ENCODE results near the gene GLRX3.
"Not testable (repeated sequence)": the region's sequence is repeated elsewhere in the genome, so short reads cannot be mapped to it uniquely, and the experiment has no call there.

GLRX3 gene

DNA sequence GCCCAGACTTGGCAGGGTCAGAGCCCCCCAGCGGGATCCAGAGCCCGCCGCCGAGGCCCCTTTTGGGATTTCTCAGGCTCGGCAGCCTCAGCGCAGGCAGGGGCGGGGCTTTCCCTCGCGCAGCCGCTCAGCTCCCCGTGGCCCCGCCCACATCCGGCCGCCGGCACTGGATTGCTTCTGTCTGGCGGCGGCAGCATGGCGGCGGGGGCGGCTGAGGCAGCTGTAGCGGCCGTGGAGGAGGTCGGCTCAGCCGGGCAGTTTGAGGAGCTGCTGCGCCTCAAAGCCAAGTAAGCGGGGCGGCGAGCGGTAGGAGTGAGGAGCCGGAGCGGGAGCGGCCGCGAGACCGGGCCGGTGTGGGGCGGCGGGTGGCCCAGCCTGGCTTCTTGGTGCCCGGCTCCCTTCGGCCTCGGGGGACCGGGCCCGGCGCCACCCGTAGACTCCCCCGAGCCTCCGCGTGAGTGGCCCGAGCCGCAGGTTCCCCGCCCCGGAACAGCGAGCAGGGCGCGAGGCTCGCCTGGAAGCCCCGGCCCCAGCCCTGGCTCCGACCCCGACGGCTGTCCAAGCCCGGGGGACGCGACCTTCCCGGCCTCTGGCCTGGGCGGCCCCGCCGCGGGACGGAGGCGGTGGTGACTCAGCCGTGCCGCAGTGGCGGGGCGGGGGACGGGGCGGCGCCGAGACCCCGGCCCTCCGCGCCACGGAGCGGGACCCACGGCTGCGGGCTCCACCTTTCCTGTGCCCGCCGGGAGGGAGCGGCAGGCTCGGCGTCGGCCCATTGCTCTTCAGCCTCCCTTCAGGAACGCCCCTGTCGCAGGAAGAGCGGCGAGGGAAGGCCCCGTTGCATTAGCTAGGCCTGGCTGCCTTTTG, at the start of gene GLRX3:
TSS of gene GLRX3 (plus strand) at position 166 of the 864 bp plus-strand sequence. CDS start at position 196, 30 bp downstream.
- peaks cover 20 to 22% of the 10 kb centered on the region in 2 donors for H3K4me1 ChIP-seq (ENCODE audit: control insufficient read depth in 2 of 2, insufficient read depth in 2 of 2, low read length in 2 of 2)
- H3K4me3 ChIP-seq (ENCODE audit: low read length in 2 of 2), result peak within 1 kb of the TSS; percentile 83 to 87
- H3K9ac ChIP-seq (ENCODE audit: low read depth in 1 of 2, low read length in 2 of 2), result peak within 1 kb of the TSS; percentile 68 to 89
- H3K27me3 ChIP-seq (ENCODE audit: control insufficient read depth in 2 of 2, insufficient read depth in 2 of 2, low read length in 2 of 2), result no peaks in the 10 kb centered on the region
- H3K9me3 ChIP-seq (ENCODE audit: control insufficient read depth in 2 of 2, low read length in 2 of 2), result no peaks in the 10 kb centered on the region
- no peaks in the 10 kb centered on the region for H3K36me3 ChIP-seq (ENCODE audit: control insufficient read depth in 2 of 2, insufficient read depth in 2 of 2, low read length in 2 of 2)
- H3K27ac ChIP-seq (ENCODE audit: low read depth in 2 of 2, low read length in 2 of 2), result peak within 1 kb of the TSS; percentile 65 to 77

DNA sequence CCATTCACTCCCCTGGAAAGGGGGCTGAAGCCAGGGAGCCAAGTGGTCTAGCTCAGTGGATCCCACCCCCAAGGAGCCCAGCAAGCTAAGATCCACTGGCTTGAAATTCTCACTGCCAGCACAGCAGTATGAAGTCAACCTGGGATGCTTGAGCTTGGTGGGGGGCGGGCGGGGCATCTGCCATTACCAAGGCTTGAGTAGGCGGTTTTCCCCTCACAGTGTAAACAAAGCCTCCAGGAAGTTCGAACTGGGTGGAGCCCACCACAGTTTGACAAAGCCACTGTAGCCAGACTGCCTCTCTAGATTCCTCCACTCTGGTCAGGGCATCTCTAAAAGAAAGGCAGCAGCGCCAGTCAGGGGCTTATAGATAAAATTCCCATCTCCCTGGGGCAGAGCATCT, 45.6 kb upstream of the GLRX3 start:
- not testable (repeated sequence) for H3K9me3 ChIP-seq (ENCODE audit: control insufficient read depth in 2 of 2, low read length in 2 of 2); H3K4me3 ChIP-seq (ENCODE audit: low read length in 2 of 2); H3K9ac ChIP-seq (ENCODE audit: low read depth in 1 of 2, low read length in 2 of 2); H3K27ac ChIP-seq (ENCODE audit: low read depth in 2 of 2, low read length in 2 of 2); H3K36me3 ChIP-seq (ENCODE audit: control insufficient read depth in 2 of 2, insufficient read depth in 2 of 2, low read length in 2 of 2); H3K4me1 ChIP-seq (ENCODE audit: control insufficient read depth in 2 of 2, insufficient read depth in 2 of 2, low read length in 2 of 2); H3K27me3 ChIP-seq (ENCODE audit: control insufficient read depth in 2 of 2, insufficient read depth in 2 of 2, low read length in 2 of 2)

DNA sequence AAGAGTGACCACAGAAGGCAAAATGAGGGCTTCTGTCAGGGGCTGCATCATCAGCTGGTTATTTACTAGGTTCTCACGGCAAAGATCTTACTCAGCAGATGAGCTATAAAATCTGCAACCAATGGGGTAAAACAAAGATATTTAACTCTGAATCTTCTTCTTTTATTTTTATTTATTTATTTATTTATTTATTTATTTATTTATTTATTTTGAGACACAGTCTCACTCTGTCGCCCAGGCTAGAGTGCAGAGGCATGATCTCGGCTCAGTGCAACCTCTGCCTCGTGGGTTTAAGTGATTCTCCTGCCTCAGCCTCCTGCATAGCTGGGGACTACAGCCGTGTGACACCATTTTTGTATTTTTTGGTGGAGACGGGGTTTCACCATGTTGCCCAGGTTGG, 36.8 kb upstream of the GLRX3 start:
- Histone ChIP-seq H3K4me1 (ENCODE audit: control insufficient read depth in 2 of 2, insufficient read depth in 2 of 2, low read length in 2 of 2) (no peaks in the 10 kb centered on the region), H3K4me3 (ENCODE audit: low read length in 2 of 2) (no peak overlapping the region), H3K27me3 (ENCODE audit: control insufficient read depth in 2 of 2, insufficient read depth in 2 of 2, low read length in 2 of 2) (no peaks in the 10 kb centered on the region), H3K9ac (ENCODE audit: low read depth in 1 of 2, low read length in 2 of 2) (no peak overlapping the region), H3K9me3 (ENCODE audit: control insufficient read depth in 2 of 2, low read length in 2 of 2) (no peaks in the 10 kb centered on the region), H3K36me3 (ENCODE audit: control insufficient read depth in 2 of 2, insufficient read depth in 2 of 2, low read length in 2 of 2) (no peaks in the 10 kb centered on the region), H3K27ac (ENCODE audit: low read depth in 2 of 2, low read length in 2 of 2) (no peak overlapping the region)

DNA sequence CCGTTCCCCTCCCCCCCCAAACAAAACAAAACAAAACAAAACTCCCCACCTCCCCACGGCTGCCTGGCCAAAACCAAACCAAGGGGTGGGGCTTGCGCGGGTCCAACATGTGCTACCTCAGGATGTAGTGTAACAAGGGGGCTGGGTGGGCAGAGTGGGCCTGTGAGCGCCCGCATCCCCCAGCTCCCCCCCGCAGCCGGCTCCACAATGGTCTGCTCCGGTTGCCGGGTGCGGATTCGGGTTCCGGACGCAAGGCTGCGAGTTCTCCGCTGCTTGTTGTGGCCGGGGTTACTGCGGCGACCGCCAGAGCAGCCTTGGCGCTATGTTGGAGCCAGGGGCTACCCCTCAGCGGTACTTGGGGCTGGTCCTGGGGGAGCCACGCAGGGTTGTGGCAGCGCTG, 30.5 kb upstream of the GLRX3 start:
- Histone ChIP-seq H3K4me3 (ENCODE audit: low read length in 2 of 2) (no peak overlapping the region), H3K4me1 (ENCODE audit: control insufficient read depth in 2 of 2, insufficient read depth in 2 of 2, low read length in 2 of 2) (peaks cover 9 to 10% of the 10 kb centered on the region in 2 donors), H3K9me3 (ENCODE audit: control insufficient read depth in 2 of 2, low read length in 2 of 2) (no peaks in the 10 kb centered on the region), H3K27ac (ENCODE audit: low read depth in 2 of 2, low read length in 2 of 2) (no peak overlapping the region), H3K27me3 (ENCODE audit: control insufficient read depth in 2 of 2, insufficient read depth in 2 of 2, low read length in 2 of 2) (no peaks in the 10 kb centered on the region), H3K36me3 (ENCODE audit: control insufficient read depth in 2 of 2, insufficient read depth in 2 of 2, low read length in 2 of 2) (no peaks in the 10 kb centered on the region), H3K9ac (ENCODE audit: low read depth in 1 of 2, low read length in 2 of 2) (no peak overlapping the region)

DNA sequence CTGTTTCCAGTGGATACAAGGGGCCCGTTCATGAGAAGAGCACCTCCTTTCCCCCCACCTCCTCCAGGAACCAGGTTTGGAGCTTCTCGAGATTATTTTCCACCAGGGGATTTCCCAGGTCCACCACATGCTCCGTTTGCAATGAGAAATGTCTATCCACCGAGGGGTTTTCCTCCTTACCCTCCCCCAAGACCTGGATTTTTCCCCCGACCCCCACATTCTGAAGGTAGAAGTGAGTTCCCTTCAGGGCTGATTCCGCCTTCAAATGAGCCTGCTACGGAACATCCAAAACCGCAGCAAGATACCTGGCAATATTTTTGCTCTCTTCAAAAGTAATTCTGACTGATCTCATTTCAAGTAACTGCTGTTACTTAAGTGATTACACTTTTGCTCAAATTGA, 28.0 kb upstream of the GLRX3 start:
- H3K9me3 ChIP-seq (ENCODE audit: control insufficient read depth in 2 of 2, low read length in 2 of 2); H3K36me3 ChIP-seq (ENCODE audit: control insufficient read depth in 2 of 2, insufficient read depth in 2 of 2, low read length in 2 of 2); H3K9ac ChIP-seq (ENCODE audit: low read depth in 1 of 2, low read length in 2 of 2); H3K27me3 ChIP-seq (ENCODE audit: control insufficient read depth in 2 of 2, insufficient read depth in 2 of 2, low read length in 2 of 2); H3K27ac ChIP-seq (ENCODE audit: low read depth in 2 of 2, low read length in 2 of 2); H3K4me3 ChIP-seq (ENCODE audit: low read length in 2 of 2): not testable (repeated sequence)
- peaks cover 12 to 14% of the 10 kb centered on the region in 2 donors for H3K4me1 ChIP-seq (ENCODE audit: control insufficient read depth in 2 of 2, insufficient read depth in 2 of 2, low read length in 2 of 2)

DNA sequence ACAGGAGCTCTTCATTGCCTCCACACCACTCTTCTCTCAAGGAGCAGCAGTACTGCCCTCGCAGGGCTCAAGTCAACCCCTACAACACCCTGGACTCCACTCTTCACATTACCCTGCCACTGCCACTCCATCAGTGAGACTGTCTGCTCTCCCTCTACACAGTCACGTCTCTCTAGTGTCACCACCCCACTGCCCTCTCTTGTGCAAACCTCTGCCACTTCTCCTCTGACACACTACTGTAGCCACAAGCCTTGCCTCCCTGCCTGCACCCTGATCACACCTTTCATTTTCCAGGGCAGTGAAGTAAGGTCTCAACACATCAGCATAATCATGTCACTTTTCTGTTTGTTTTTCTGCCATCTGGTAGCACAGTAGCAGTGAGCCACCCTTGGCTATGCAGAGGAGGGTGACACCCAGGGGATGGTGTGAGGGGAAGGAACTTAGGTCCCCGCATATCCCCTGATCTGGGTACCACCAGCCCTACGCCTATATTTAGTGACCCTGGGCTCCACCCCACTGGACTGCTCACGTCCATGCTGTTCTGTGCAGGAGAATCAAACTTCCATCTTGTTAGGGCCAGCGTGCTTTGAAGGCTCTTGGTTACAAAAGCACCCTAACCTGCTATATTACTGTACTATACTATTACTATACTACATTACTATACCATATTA, 27.1 kb upstream of the GLRX3 start:
- Histone ChIP-seq H3K9ac (ENCODE audit: low read depth in 1 of 2, low read length in 2 of 2) (peak overlapping the region; percentile 79 to 96), H3K4me3 (ENCODE audit: low read length in 2 of 2) (peak overlapping the region; percentile 99 to 100), H3K27me3 (ENCODE audit: control insufficient read depth in 2 of 2, insufficient read depth in 2 of 2, low read length in 2 of 2) (no peaks in the 10 kb centered on the region), H3K9me3 (ENCODE audit: control insufficient read depth in 2 of 2, low read length in 2 of 2) (no peaks in the 10 kb centered on the region), H3K36me3 (ENCODE audit: control insufficient read depth in 2 of 2, insufficient read depth in 2 of 2, low read length in 2 of 2) (no peaks in the 10 kb centered on the region), H3K4me1 (ENCODE audit: control insufficient read depth in 2 of 2, insufficient read depth in 2 of 2, low read length in 2 of 2) (peaks cover 12 to 14% of the 10 kb centered on the region in 2 donors), H3K27ac (ENCODE audit: low read depth in 2 of 2, low read length in 2 of 2) (no peak overlapping the region)

DNA sequence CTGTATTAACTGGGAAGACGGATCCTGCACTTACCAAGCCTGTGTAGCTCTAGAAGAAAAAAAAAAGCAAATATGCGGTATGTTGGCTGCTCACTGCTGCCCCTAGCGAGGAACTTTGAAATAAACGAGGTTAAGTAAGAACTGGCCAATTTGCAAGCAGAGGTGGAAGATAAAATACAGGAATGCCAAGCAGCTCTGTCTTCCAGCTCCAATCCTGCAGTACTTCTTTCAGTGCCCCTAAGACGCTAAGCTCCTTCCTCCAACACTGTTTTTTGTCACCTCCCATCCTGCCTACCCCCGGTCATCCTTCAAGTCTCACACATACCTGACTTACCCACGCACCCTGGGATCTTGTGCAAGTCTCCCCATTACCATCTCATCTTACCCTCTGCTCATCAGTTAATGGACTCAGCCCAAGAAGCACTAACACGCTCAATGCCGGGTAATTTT, 26.4 kb upstream of the GLRX3 start:
- Histone ChIP-seq H3K4me3 (ENCODE audit: low read length in 2 of 2) (peak overlapping the region; percentile 99 to 100), H3K4me1 (ENCODE audit: control insufficient read depth in 2 of 2, insufficient read depth in 2 of 2, low read length in 2 of 2) (peaks cover 12 to 14% of the 10 kb centered on the region in 2 donors), H3K27ac (ENCODE audit: low read depth in 2 of 2, low read length in 2 of 2) (peak overlapping the region; percentile 94 to 97), H3K36me3 (ENCODE audit: control insufficient read depth in 2 of 2, insufficient read depth in 2 of 2, low read length in 2 of 2) (no peaks in the 10 kb centered on the region), H3K9ac (ENCODE audit: low read depth in 1 of 2, low read length in 2 of 2) (peak overlapping the region; percentile 79 to 96), H3K27me3 (ENCODE audit: control insufficient read depth in 2 of 2, insufficient read depth in 2 of 2, low read length in 2 of 2) (no peaks in the 10 kb centered on the region), H3K9me3 (ENCODE audit: control insufficient read depth in 2 of 2, low read length in 2 of 2) (no peaks in the 10 kb centered on the region)

DNA sequence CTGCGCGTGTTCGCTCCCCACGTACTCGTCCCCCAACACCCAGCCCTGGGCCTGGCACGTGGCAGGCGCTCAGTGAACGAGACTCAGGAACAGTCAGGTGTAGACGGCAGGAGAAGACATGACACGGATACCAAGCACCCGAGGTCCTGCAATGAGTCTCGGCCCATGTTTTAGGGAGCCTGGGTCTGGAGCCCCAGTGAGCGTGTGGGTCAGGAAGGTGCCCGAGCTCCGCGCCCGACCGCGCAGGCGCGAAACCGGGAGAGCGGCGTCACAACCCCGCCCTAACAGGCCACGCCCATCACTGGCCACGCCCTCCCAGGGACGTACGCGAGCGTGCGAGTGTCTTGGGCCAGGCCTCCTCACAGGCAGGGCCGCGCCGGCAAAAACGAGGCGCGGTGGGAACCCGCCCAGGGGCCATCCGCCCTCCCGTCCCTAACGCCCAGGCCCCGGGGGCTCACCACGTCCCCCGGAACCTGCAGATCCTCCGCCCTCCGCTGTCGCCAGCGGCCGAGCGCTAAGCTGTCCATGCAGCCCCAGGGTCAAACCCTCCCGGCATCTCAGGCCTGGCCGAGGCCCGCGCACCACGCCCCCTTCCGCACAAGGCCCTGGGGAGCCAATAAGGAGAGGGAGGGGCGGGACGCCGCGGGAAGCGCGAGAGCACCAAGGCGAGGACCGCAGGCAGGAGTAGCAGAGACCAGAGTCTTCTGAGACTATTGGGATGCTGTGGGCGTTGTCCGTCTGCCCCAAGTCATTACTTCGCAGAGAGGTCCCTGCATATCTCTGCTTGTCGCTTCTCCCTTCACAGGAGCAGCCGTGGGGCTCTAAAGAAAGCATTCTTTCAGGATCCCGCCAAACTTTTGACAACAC, 25.7 kb upstream of the GLRX3 start, which contains the start of gene C10orf143:
TSS of gene C10orf143 (minus strand) at position 585 of the 867 bp plus-strand sequence. CDS start at position 527, 58 bp downstream.
- H3K9me3 ChIP-seq (ENCODE audit: control insufficient read depth in 2 of 2, low read length in 2 of 2), result no peaks in the 10 kb centered on the region
- no peaks in the 10 kb centered on the region for H3K27me3 ChIP-seq (ENCODE audit: control insufficient read depth in 2 of 2, insufficient read depth in 2 of 2, low read length in 2 of 2)
- H3K4me3 ChIP-seq (ENCODE audit: low read length in 2 of 2), result peak within 1 kb of the TSS; percentile 99 to 100
- peaks cover 12 to 14% of the 10 kb centered on the region in 2 donors for H3K4me1 ChIP-seq (ENCODE audit: control insufficient read depth in 2 of 2, insufficient read depth in 2 of 2, low read length in 2 of 2)
- peak within 1 kb of the TSS; percentile 79 to 96 for H3K9ac ChIP-seq (ENCODE audit: low read depth in 1 of 2, low read length in 2 of 2)
- H3K27ac ChIP-seq (ENCODE audit: low read depth in 2 of 2, low read length in 2 of 2), result peak within 1 kb of the TSS; percentile 94 to 97
- H3K36me3 ChIP-seq (ENCODE audit: control insufficient read depth in 2 of 2, insufficient read depth in 2 of 2, low read length in 2 of 2), result no peaks in the 10 kb centered on the region

DNA sequence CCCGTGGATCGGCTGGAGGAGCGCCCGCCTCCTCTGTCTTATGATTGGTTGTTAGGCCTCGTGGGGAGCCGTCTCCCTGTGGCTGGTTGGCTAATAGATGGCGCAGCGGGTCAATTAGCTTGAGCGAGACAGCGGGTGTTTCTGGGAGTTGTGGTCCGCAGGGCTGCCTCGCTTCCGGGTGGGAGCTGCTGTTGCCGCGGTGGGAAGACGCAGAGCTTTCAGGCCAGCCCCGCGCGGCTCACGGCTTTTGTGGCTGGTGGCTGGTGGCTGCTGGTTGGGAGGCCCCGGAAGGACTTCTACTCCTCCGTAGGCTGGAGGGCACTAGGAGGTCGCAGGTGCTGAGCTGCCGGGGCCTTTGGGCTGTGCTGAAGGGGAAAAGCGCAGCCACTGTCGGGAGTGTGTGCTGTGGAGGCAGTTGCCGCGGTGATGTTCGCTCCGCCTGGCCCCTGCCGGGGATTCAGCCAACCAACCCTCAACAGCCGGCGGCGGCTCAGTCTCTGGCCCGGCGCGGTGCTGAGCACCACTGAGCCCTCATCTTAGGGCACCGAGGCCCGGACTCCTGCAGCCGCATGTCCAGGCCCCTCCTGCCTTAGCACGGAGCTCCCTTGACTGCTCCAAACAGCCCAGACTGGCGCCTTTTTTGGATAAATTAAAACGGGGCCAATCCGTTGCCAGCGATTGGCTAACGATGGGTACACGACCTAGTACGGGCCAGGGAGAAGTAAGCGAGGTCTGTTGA, 24.9 kb upstream of the GLRX3 start:
- H3K36me3 ChIP-seq (ENCODE audit: control insufficient read depth in 2 of 2, insufficient read depth in 2 of 2, low read length in 2 of 2), result no peaks in the 10 kb centered on the region
- peak overlapping the region; percentile 99 to 100 for H3K4me3 ChIP-seq (ENCODE audit: low read length in 2 of 2)
- H3K27me3 ChIP-seq (ENCODE audit: control insufficient read depth in 2 of 2, insufficient read depth in 2 of 2, low read length in 2 of 2), result no peaks in the 10 kb centered on the region
- H3K9ac ChIP-seq (ENCODE audit: low read depth in 1 of 2, low read length in 2 of 2), result peak overlapping the region; percentile 79 to 96
- H3K9me3 ChIP-seq (ENCODE audit: control insufficient read depth in 2 of 2, low read length in 2 of 2), result no peaks in the 10 kb centered on the region
- H3K4me1 ChIP-seq (ENCODE audit: control insufficient read depth in 2 of 2, insufficient read depth in 2 of 2, low read length in 2 of 2), result peaks cover 12 to 14% of the 10 kb centered on the region in 2 donors
- peak overlapping the region; percentile 94 to 97 for H3K27ac ChIP-seq (ENCODE audit: low read depth in 2 of 2, low read length in 2 of 2)

All from mucosa of rectum (tissue), 2 donors.